Stomach (tissue), 4 donors: Measurements from ENCODE around the gene ARHGAP21.

Experiments used
- POLR2AphosphoS5 ChIP-seq, 3 donors: sonication (generic); formaldehyde crosslinking; IDR thresholded peaks; one replicate each; pipeline ENCODE4 v1.6.1; 2016; ENCODE audit warnings: antibody characterized with exemption in 3 of 3
- TF ChIP-seq, protein P1 (sequence below), 7 experiments: fragments of 450-650 bp in 4 of 7; fragments of 200-600 bp in 3 of 7; sonication (generic) in 3 of 7; IDR thresholded peaks; one replicate each; pipeline ENCODE4 v1.5.1; 2016 to 2019; ENCODE audit warnings: antibody characterized with exemption in 7 of 7, control low read depth in 2 of 7, mild to moderate bottlenecking in 1 of 7

DNA sequence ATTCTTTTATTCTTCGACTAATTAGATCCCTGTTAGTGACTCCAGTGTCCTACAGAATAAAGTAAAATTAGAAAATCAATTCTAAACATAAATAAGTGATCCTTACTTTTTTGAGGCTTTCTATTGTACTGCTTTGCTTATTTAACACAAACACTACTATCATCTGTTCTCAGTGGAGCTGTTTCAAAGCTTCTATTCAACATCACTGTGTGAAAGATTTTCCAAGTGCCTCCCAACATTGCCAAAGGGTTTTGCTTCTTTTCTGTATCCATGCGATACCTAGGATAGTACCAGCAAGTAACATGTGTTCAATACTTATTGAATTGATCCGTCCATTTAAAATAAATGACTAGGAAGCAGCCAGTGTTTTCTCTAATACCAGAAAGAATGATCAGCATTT, 125.7 kb downstream of the ARHGAP21 start:
- TF ChIP-seq, protein P1, sequence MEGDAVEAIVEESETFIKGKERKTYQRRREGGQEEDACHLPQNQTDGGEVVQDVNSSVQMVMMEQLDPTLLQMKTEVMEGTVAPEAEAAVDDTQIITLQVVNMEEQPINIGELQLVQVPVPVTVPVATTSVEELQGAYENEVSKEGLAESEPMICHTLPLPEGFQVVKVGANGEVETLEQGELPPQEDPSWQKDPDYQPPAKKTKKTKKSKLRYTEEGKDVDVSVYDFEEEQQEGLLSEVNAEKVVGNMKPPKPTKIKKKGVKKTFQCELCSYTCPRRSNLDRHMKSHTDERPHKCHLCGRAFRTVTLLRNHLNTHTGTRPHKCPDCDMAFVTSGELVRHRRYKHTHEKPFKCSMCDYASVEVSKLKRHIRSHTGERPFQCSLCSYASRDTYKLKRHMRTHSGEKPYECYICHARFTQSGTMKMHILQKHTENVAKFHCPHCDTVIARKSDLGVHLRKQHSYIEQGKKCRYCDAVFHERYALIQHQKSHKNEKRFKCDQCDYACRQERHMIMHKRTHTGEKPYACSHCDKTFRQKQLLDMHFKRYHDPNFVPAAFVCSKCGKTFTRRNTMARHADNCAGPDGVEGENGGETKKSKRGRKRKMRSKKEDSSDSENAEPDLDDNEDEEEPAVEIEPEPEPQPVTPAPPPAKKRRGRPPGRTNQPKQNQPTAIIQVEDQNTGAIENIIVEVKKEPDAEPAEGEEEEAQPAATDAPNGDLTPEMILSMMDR (IDR thresholded peaks at IDR 0.05): no peak
- TF ChIP-seq POLR2AphosphoS5 (IDR thresholded peaks at IDR 0.05): no peak
